ENCODE measurements around the gene GNB1L.

The GNB1L gene

GRCh38 chr22:19888131-19888746 is 33.6 kb upstream of the GNB1L start:
- peak; percentile 4 for DNase-seq

GRCh38 chr22:19887256-19887985 is 32.7 kb upstream of the GNB1L start:
- peak; percentile 38 for DNase-seq

- peak; percentile 73 for DNase-seq
These were observed 32.1 kb upstream of the GNB1L start for GRCh38 chr22:19886605-19887255.

GRCh38 chr22:19885841-19886592 is 31.3 kb upstream of the GNB1L start:
- DNase-seq: peak; percentile 18

- peak; percentile 41 for DNase-seq
These were observed 30.5 kb upstream of the GNB1L start for GRCh38 chr22:19884954-19885751.

GRCh38 chr22:19884161-19884953 is 29.7 kb upstream of the GNB1L start:
- peak; percentile 32 for DNase-seq

- peak; percentile 2 for DNase-seq
These were observed 28.8 kb upstream of the GNB1L start for GRCh38 chr22:19883446-19883845.

- DNase-seq: peak; percentile 1
These were observed 28.0 kb upstream of the GNB1L start for GRCh38 chr22:19882446-19883381.

- DNase-seq: peak; percentile 1
These were observed 26.3 kb upstream of the GNB1L start for GRCh38 chr22:19880786-19881569.

GRCh38 chr22:19879992-19880785 is 25.5 kb upstream of the GNB1L start:
- DNase-seq: peak; percentile 2

GRCh38 chr22:19879643-19879991 is 24.9 kb upstream of the GNB1L start:
- DNase-seq: no peak

- DNase-seq: no peak
These were observed 24.5 kb upstream of the GNB1L start for GRCh38 chr22:19879246-19879570.

- peak; percentile 1 for DNase-seq
These were observed 24.0 kb upstream of the GNB1L start for GRCh38 chr22:19878461-19879245.

- DNase-seq: peak; percentile 1
These were observed 23.1 kb upstream of the GNB1L start for GRCh38 chr22:19877626-19878339.

GRCh38 chr22:19876941-19877625 is 22.4 kb upstream of the GNB1L start:
- DNase-seq: peak; percentile 1

- DNase-seq: peak; percentile 2
These were observed 21.8 kb upstream of the GNB1L start for GRCh38 chr22:19876314-19876940.
